EH (cell line): ENCODE measurements around the gene UBE3D.
"Not testable (repeated sequence)": the region's sequence is repeated elsewhere in the genome, so short reads cannot be mapped to it uniquely, and the experiment has no call there.

Experiments used
- DNase-seq: peaks from one replicate; pipeline ENCODE4 v3.0.0-alpha.2; 2015; ENCODE audit warnings: low read depth

Gene UBE3D

GRCh38 chr6:82872185-82872584 lies 193.5 kb downstream of the UBE3D start:
- no peak for DNase-seq

GRCh38 chr6:82870582-82871172 lies 195.0 kb downstream of the UBE3D start:
- DNase-seq: no peak

- no peak for DNase-seq
Measured at GRCh38 chr6:82869493-82869892, 196.1 kb downstream of the UBE3D start.

GRCh38 chr6:82867946-82868345 lies 197.7 kb downstream of the UBE3D start:
- no peak for DNase-seq

- no peak for DNase-seq
Measured at GRCh38 chr6:82866446-82866845, 199.2 kb downstream of the UBE3D start.

GRCh38 chr6:82865461-82865860 lies 200.2 kb downstream of the UBE3D start:
- no peak for DNase-seq

- DNase-seq: no peak
Measured at GRCh38 chr6:82863781-82864180, 201.9 kb downstream of the UBE3D start.

- DNase-seq: peak; percentile 95
Measured at GRCh38 chr6:82862543-82862942, 203.1 kb downstream of the UBE3D start.

GRCh38 chr6:82861121-82861520 lies 204.5 kb downstream of the UBE3D start:
- peak; percentile 82 for DNase-seq

GRCh38 chr6:82856077-82856476 lies 209.6 kb downstream of the UBE3D start:
- DNase-seq: not testable (repeated sequence)

- not testable (repeated sequence) for DNase-seq
Measured at GRCh38 chr6:82852904-82853303, 212.7 kb downstream of the UBE3D start.

- DNase-seq: peak; percentile 20
Measured at GRCh38 chr6:82843291-82843885, 222.3 kb downstream of the UBE3D start.

- peak; percentile 97 for DNase-seq
Measured at GRCh38 chr6:82842721-82843120, 222.9 kb downstream of the UBE3D start.
